Measurements from ENCODE around the gene VWA7.

The VWA7 gene

DNA sequence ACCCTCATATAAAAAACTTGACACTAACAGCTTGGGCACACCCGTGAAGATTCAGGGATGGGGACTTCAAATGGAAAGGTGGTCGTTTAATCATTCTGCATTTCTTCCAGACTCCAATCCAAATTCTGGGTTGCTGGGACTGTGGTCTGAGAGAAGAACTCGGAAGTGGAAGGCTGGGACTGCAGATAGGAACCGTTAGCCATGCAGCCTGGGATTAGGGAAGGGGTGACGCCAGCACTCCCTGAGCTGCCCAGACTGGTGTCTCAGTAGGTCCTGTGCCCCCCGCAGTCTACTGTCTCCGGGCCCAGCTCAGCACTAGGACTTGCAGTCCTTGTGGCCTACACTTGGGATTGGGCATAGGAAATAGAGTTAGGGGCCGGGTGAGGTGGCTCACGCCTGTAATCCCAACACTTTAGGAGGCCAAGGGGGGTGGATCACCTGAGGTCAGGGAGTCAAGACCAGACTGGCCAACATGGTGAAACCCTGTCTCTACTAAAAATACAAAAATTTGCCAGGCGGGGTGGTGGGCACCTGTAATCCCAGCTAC, 40.3 kb downstream of the VWA7 start:
- TF ChIP-seq, protein P1, sequence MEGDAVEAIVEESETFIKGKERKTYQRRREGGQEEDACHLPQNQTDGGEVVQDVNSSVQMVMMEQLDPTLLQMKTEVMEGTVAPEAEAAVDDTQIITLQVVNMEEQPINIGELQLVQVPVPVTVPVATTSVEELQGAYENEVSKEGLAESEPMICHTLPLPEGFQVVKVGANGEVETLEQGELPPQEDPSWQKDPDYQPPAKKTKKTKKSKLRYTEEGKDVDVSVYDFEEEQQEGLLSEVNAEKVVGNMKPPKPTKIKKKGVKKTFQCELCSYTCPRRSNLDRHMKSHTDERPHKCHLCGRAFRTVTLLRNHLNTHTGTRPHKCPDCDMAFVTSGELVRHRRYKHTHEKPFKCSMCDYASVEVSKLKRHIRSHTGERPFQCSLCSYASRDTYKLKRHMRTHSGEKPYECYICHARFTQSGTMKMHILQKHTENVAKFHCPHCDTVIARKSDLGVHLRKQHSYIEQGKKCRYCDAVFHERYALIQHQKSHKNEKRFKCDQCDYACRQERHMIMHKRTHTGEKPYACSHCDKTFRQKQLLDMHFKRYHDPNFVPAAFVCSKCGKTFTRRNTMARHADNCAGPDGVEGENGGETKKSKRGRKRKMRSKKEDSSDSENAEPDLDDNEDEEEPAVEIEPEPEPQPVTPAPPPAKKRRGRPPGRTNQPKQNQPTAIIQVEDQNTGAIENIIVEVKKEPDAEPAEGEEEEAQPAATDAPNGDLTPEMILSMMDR (IDR thresholded peaks at IDR 0.05; ENCODE audit: low read depth, low read length): no peak
- H3K27me3 ChIP-seq (ENCODE audit: insufficient read depth, low read depth, severe bottlenecking): no peaks in the 10 kb centered on the region
- H3K27ac ChIP-seq: peak overlapping the region; percentile 61
- peaks cover 4% of the 10 kb centered on the region for H3K9me3 ChIP-seq (ENCODE audit: severe bottlenecking)
- DNase-seq: no peak
- peak overlapping the region; percentile 74 for H3K4me3 ChIP-seq (ENCODE audit: low read depth, low read length)
- H3K36me3 ChIP-seq: peaks cover 28% of the 10 kb centered on the region

- Histone ChIP-seq H3K4me3 (ENCODE audit: low read depth, low read length) (peak within 1 kb of the TSS; percentile 74), H3K27me3 (ENCODE audit: insufficient read depth, low read depth, severe bottlenecking) (no peaks in the 10 kb centered on the region), H3K36me3 (peaks cover 35% of the 10 kb centered on the region), H3K27ac (peak within 1 kb of the TSS; percentile 61), H3K9me3 (ENCODE audit: severe bottlenecking) (peaks cover 4% of the 10 kb centered on the region)
- DNase-seq: peak; percentile 91
- TF ChIP-seq, protein P1 (IDR thresholded peaks at IDR 0.05; ENCODE audit: low read depth, low read length): no peak
Observed at GRCh38 chr6:31736021-31736767, 40.9 kb downstream of the VWA7 start, which contains the start of gene CLIC1. Gene CLIC1 (minus strand): TSS chr6:31736530. CDS start chr6:31736300, 230 bp downstream.

DNA sequence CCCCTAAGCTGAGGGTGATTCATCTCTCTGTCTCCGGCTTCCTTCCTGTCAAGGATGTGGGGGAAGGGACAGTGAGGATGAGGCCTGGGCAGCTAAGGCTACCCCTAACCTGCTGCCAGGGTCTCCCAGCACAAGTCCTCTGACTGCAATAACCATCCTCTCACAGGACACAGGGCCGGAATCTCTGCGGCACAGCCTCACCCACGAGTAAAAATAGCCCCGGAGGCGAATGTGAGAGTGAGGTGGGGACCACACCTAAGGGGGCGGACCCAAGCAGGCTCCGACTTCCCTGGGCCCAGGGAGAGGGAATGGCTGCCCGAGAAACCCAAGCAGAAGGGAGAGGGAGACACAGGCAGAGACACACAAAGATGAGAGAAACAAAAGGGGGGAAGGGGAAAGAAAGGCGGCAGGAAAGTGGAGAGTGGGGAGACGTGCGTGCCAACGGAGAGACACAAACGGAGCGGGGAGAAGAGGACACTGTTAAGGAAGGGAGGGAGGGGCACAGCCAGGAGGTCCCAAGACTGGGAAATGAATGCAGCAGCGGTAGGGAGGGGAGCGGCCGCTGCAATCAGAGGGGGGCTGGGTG, 42.2 kb downstream of the VWA7 start:
- H3K36me3 ChIP-seq: peaks cover 39% of the 10 kb centered on the region
- peaks cover 2% of the 10 kb centered on the region for H3K9me3 ChIP-seq (ENCODE audit: severe bottlenecking)
- peak overlapping the region; percentile 74 for H3K4me3 ChIP-seq (ENCODE audit: low read depth, low read length)
- TF ChIP-seq, protein P1 (IDR thresholded peaks at IDR 0.05; ENCODE audit: low read depth, low read length): no peak
- DNase-seq: peak; percentile 74
- H3K27me3 ChIP-seq (ENCODE audit: insufficient read depth, low read depth, severe bottlenecking): no peaks in the 10 kb centered on the region
- peak overlapping the region; percentile 30 for H3K27ac ChIP-seq

GRCh38 chr6:31734247-31734820, 42.8 kb downstream of the VWA7 start:
- Histone ChIP-seq H3K9me3 (ENCODE audit: severe bottlenecking) (no peaks in the 10 kb centered on the region), H3K4me3 (ENCODE audit: low read depth, low read length) (peak overlapping the region; percentile 74; the same call in 1 of the 2 replicates), H3K36me3 (peaks cover 39% of the 10 kb centered on the region), H3K27me3 (ENCODE audit: insufficient read depth, low read depth, severe bottlenecking) (no peaks in the 10 kb centered on the region), H3K27ac (peak overlapping the region; percentile 30)
- DNase-seq: no peak
- TF ChIP-seq, protein P1 (IDR thresholded peaks at IDR 0.05; ENCODE audit: low read depth, low read length): no peak

- TF ChIP-seq, protein P1 (IDR thresholded peaks at IDR 0.05; ENCODE audit: low read depth, low read length): no peak
- H3K27me3 ChIP-seq (ENCODE audit: insufficient read depth, low read depth, severe bottlenecking): no peaks in the 10 kb centered on the region
- no peak overlapping the region for H3K4me3 ChIP-seq (ENCODE audit: low read depth, low read length)
- H3K9me3 ChIP-seq (ENCODE audit: severe bottlenecking): no peaks in the 10 kb centered on the region
- H3K27ac ChIP-seq: no peak overlapping the region
- no peak for DNase-seq
- H3K36me3 ChIP-seq: peaks cover 40% of the 10 kb centered on the region
Observed at GRCh38 chr6:31733734-31734133, 43.4 kb downstream of the VWA7 start.
